HEK293 (cell line): ENCODE data around the gene ME3.

Source experiments
- CTCF ChIP-seq: fragments of 450-650 bp; formaldehyde crosslinking; IDR thresholded peaks from 2 replicates; pipeline ENCODE4 v1.5.1; 2016; ENCODE audit warnings: missing biosample characterization, missing genetic modification characterization
- MZF1 ChIP-seq: fragments of 450-650 bp; formaldehyde crosslinking; IDR thresholded peaks from 2 replicates; pipeline ENCODE4 v1.5.1; 2017; ENCODE audit warnings: missing biosample characterization, missing genetic modification characterization, borderline replicate concordance
- ZBTB21 ChIP-seq: fragments of 450-650 bp; formaldehyde crosslinking; IDR thresholded peaks from 2 replicates; pipeline ENCODE4 v1.5.1; 2017; ENCODE audit warnings: missing biosample characterization, missing genetic modification characterization
- ZNF391 ChIP-seq: fragments of 450-650 bp; formaldehyde crosslinking; IDR thresholded peaks from 2 replicates; pipeline ENCODE4 v1.5.1; 2016; ENCODE audit warnings: low read depth, missing biosample characterization, missing genetic modification characterization, borderline replicate concordance

GRCh38 chr11:86672007-86672621, at the start of gene ME3:
- no peak for TF ChIP-seq CTCF
- no peak for TF ChIP-seq ZNF391 (tag by site-specific recombination)
- TF ChIP-seq MZF1 (tag by site-specific recombination): no peak
- TF ChIP-seq ZBTB21 (tag by site-specific recombination): no peak
